M059J (cell line): ENCODE data around the gene SMIM33. TPM values are rescaled to one million over a fixed set of nuclear protein-coding genes. Genes with fewer than 3 reads are reported as not detected.

Experiments
- total RNA-seq: library from RNA; depleted of rRNA; stranded (reverse); fragments of >200 nt; shearing (Covaris generic); gene quantifications from 2 replicates; pipeline ENCODE4 v1.2.3, GENCODE V29; 2014; rRNA removed

Gene SMIM33
- total RNA-seq, 1 experiment from 2014 or later = not detected

Other genes with a start within 250 kb of the SMIM33 start
- 144 and 237 TPM in 2 replicates for gene MATR3, start 177.3 kb upstream of the SMIM33 start, total RNA-seq
- 66.6 and 67.8 TPM in 2 replicates for gene PAIP2, start 129.2 kb upstream of the SMIM33 start, total RNA-seq
- not detected in 2 replicates for gene SLC23A1, start 87.7 kb upstream of the SMIM33 start, total RNA-seq
- not detected in 2 replicates for gene MZB1, start 81.1 kb upstream of the SMIM33 start, total RNA-seq
- gene PROB1, start 75.9 kb upstream of the SMIM33 start, total RNA-seq = 0.15 and 0.81 TPM in 2 replicates
- gene SPATA24, start 66.9 kb upstream of the SMIM33 start, total RNA-seq = 6.3 and 12.5 TPM in 2 replicates
- gene DNAJC18, start 31.5 kb upstream of the SMIM33 start, total RNA-seq = 12.1 and 16.0 TPM in 2 replicates
- gene ECSCR, start 8.3 kb upstream of the SMIM33 start, total RNA-seq = 1.5 and 2.4 TPM in 2 replicates
- 29.3 and 35.2 TPM in 2 replicates for gene STING1, start 11.8 kb downstream of the SMIM33 start, total RNA-seq
- 127 and 165 TPM in 2 replicates for gene UBE2D2, start 90.3 kb downstream of the SMIM33 start, total RNA-seq
- 78.6 and 122 TPM in 2 replicates for gene CXXC5, start 177.3 kb downstream of the SMIM33 start, total RNA-seq